SK-N-MC (cell line): ENCODE results near the gene PEAK3.

Experiments used
- DNase-seq: peaks from one replicate; pipeline ENCODE4 v3.0.0-alpha.2; 2011; ENCODE audit warnings: low read depth, low spot score
- H3K27ac ChIP-seq: fragments of 200-600 bp; sonication (generic); 2 replicates; pipeline ENCODE4 v1.5.1; 2016; ENCODE audit warnings: mixed run types
- H3K36me3 ChIP-seq: fragments of 200-600 bp; sonication (generic); 2 replicates; pipeline ENCODE4 v1.6.1; 2017; ENCODE audit warnings: antibody characterized with exemption, low read length, mixed read lengths; ENCODE audit not compliant: insufficient read depth
- H3K4me3 ChIP-seq: fragments of 200-600 bp; sonication (generic); 2 replicates; pipeline ENCODE4 v1.5.1; 2016
- H3K9ac ChIP-seq: fragments of 200-600 bp; sonication (generic); 2 replicates; pipeline ENCODE4 v1.8.0; 2017; ENCODE audit warnings: mixed run types, mixed read lengths; ENCODE audit not compliant: insufficient read length
- H3K9me3 ChIP-seq: fragments of 200-600 bp; sonication (generic); 2 replicates; pipeline ENCODE4 v1.6.1; 2017; ENCODE audit warnings: low read depth, mild to moderate bottlenecking, antibody characterized with exemption, low read length, moderate library complexity, mixed read lengths
- EZH2 ChIP-seq: fragments of 200-600 bp; sonication (generic); IDR thresholded peaks from one replicate; pipeline ENCODE4 v1.6.1; 2017; ENCODE audit warnings: antibody characterized with exemption
- FOXP2 ChIP-seq: optimal IDR thresholded peaks from 2 replicates; pipeline ENCODE3; 2011; ENCODE audit warnings: mild to moderate bottlenecking, moderate library complexity; ENCODE audit not compliant: insufficient read depth; ENCODE audit errors: extremely low read length, control extremely low read depth
- POLR2AphosphoS5 ChIP-seq: IDR thresholded peaks from 2 replicates; pipeline ENCODE4 v1.6.1; 2012; ENCODE audit warnings: mild to moderate bottlenecking, low read depth, low read length, borderline replicate concordance

Gene PEAK3, protein sequence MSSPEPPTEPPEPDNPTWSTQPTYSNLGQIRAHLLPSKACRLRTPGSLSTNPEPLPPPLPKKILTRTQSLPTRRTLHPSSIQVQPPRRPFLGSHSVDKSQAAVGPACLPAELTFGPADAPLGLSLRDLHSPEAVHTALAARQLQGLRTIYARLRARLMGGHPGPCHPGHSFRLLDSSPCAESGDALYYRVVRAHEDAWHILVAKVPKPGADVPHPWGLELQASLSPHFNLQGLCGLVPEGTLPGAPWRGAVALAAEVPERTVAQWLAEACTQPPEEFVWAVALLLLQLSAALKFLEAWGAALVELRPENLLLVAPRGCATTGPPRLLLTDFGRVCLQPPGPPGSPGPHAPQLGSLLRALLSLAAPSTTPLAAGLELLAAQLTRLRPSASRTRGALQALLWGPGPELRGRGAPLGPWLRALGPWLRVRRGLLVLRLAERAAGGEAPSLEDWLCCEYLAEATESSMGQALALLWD

DNA sequence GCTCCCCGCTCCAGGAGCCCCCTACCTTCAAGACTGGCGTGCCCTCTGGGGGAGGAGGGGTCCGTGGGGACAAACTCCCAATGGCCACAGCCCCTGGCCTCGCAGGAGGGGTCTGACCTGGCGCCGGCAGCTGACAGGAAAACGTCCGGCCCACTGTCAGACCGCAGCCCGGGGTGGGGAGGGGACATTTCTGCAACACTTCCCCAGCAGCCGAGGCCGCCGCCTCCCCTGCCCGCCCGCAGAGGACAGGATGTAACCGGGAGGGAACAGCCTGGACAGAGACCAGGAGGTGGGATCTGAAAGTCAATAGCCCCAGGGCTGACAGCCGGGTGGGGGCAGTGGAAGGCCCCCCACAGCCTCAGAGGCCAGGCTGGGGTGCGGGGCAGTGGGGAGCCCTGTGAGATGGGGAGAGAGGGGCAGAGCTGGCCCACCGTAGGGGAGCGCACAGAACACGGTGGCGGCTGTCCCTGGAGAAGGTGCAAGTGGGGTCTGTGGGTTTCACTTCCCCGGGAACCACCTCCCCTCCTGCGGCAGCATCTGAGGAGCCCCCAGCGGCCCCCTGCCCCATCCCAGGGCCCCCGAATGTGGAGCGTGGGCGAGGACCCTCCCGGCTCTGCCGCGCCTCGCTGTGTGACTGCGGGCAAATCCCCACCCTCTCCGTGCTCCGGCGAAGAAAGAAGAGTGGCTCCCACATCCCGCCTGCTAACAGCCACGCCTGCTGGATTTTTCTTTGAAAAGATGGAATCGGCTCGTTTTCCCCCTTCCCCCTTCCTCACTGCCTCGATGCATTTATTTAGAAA is at the start of gene PEAK3:
Gene PEAK3, minus strand, starts transcription at position 114 of the 800 bp plus-strand sequence. CDS start 1,244 bp downstream, outside the sequence.
- Histone ChIP-seq H3K9ac (no peak within 1 kb of the TSS), H3K27ac (no peak within 1 kb of the TSS), H3K36me3 (no peaks in the 10 kb centered on the region), H3K9me3 (no peaks in the 10 kb centered on the region), H3K4me3 (no peak within 1 kb of the TSS)
- TF ChIP-seq EZH2 (no peak), FOXP2 (no peak), POLR2AphosphoS5 (no peak)
- no peak for DNase-seq

DNA sequence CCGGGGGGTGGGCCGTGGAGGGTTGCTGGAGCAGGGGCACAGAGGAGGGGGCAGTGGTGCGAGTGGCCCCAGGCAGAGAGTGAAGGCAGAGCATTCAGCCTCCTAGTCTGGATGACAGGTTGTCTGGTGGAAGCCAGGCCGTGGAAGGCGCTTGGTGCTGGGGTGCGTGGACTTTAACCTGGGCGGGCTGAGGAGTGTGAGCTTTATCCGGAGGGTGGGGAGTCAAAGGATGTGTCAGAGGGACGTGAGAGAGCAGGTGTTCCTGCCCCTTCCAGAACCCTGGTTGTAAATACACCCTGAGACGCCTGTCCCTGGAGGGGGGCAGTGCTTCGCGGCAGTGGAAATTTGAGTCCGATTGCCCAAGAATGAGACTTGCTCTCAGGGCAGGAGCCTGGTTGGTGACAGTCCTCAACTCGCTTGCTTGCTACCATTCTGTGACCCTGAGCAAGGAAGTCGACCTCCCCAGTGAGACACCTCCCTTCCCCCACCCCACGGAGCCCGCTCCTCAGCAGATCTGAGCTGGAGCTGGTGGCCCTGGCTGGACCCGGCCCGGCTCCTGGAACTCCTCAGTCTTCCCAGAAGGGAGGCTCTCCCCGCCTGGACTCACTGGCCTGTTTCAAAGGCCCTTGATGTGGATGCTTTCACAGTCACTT is 48.8 kb upstream of the PEAK3 start:
- TF ChIP-seq FOXP2 = no peak
- TF ChIP-seq EZH2 = no peak
- TF ChIP-seq POLR2AphosphoS5 = no peak

DNA sequence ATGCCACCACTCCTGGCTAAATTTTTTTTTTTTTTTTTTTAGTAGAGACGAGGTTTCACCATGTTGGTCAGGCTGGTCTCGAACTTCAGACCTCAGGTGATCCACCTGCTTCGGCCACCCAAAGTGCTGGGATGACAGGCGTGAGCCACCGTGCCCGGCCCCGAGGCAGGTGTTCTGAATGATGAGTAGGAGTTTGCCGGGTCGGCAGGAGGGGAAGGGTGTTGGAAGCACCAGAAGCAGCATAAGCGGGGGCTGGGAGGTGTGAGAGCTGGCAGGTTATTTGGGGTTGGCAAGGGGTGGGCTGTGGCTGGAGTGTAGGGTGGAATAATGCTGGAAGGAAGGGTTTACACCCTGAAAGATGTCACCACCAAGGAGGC is 48.3 kb upstream of the PEAK3 start:
- no peak overlapping the region for H3K9ac ChIP-seq
- H3K36me3 ChIP-seq = peaks cover 9% of the 10 kb centered on the region; the same call in 1 of the 2 replicates
- no peak overlapping the region for H3K27ac ChIP-seq
- no peaks in the 10 kb centered on the region for H3K9me3 ChIP-seq
- no peak for DNase-seq
- no peak overlapping the region for H3K4me3 ChIP-seq
- TF ChIP-seq POLR2AphosphoS5 (no peak), EZH2 (no peak), FOXP2 (no peak)

More for the DNA sequence above, 48.8 kb upstream of the PEAK3 start:
- Histone ChIP-seq H3K9me3 (no peaks in the 10 kb centered on the region), H3K4me3 (no peak overlapping the region), H3K9ac (no peak overlapping the region), H3K27ac (no peak overlapping the region; the same call in 1 of the 2 replicates), H3K36me3 (peaks cover 8% of the 10 kb centered on the region; the same call in 1 of the 2 replicates)
- DNase-seq = no peak

DNA sequence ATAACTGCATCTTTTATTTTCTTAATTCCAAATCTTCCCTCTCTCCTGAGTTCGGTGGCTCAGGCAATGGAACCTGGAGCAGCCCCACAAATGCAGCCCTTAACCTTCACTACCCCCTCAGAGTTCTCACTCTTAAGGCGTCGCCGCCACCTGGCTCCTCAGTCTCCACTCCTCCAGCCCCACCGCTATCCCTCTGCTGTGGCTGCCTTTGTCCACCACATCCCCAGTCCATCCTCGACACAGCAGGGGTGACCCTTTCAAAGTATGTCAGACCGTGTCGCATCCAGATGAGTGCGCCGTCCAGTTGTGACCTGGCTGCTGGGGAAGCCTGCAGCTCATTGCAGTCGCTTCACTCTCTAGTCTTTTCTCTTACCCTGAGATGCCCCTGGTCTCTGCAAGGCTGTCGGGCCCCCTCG is 47.5 kb upstream of the PEAK3 start:
- H3K27ac ChIP-seq = no peak overlapping the region
- peak overlapping the region; percentile 90 for H3K9ac ChIP-seq
- no peak for TF ChIP-seq EZH2
- TF ChIP-seq POLR2AphosphoS5 = no peak
- TF ChIP-seq FOXP2 = no peak
- no peaks in the 10 kb centered on the region for H3K9me3 ChIP-seq
- DNase-seq = no peak
- peak overlapping the region; percentile 94 for H3K4me3 ChIP-seq
- peaks cover 14% of the 10 kb centered on the region; the same call in 1 of the 2 replicates for H3K36me3 ChIP-seq

DNA sequence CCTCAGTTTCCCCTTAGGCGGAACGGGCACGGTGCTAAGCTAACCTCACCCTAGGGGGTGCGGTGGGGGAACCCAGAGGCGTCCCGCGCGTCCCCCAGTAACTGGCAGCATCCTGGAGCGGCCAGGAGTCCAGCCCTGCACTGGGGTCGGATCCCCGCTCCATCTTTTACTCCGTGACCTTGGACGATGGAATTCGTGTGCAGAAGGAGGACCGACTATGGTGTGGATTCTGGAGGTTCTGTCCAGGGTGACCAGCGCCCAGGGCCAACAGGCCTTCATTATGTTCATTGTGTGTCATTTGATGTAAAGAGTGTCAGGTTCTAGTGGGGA is 47.1 kb upstream of the PEAK3 start:
- H3K36me3 ChIP-seq = peaks cover 18% of the 10 kb centered on the region; the same call in 1 of the 2 replicates
- no peak for DNase-seq
- no peaks in the 10 kb centered on the region for H3K9me3 ChIP-seq
- TF ChIP-seq POLR2AphosphoS5 = no peak
- TF ChIP-seq EZH2 = no peak
- no peak for TF ChIP-seq FOXP2
- H3K4me3 ChIP-seq = peak overlapping the region; percentile 94
- H3K27ac ChIP-seq = no peak overlapping the region
- peak overlapping the region; percentile 90 for H3K9ac ChIP-seq

DNA sequence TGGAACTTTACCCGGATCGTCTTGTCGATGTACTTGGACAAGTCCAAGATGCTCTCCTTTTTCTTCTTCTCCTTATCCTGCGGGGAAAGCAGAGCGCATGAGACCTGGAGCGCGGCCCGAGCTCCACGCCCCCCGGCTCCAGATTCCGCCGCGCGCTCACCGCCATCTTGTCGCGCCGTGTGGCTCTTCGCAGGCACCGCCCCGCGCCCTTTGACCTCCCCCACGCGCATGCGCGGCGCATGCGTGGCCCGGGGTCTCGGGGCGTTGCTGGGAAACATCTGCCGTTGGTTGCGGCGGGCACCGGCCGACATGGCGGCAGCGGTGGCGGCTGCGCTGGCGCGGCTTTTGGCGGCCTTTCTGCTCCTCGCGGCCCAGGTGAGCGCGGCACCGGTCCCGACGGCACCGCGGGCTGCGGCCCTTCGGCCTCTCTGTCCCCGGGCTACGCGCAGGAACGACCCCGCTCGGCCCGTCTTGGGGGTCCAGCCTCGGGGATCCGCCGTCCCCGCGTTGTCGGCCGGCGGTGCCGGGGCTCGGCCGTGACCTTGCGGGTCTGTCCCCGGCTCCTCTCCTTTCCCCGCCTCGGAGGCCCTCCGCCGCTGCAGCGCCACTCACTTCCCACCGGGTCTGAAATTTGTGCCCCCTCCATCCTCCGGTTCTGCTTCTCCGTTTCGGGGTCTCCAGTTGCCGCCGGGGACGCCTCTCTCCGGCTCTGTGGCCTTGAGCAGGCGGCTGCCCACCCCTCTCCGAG is 46.6 kb upstream of the PEAK3 start, which contains the start of the genes LSM7 and SPPL2B:
Gene LSM7, minus strand, starts transcription at position 186 of the 748 bp plus-strand sequence. Its CDS starts 20 bp downstream, at position 166.
Gene SPPL2B, plus strand, starts transcription at position 284 of the 748 bp plus-strand sequence. Its CDS starts 26 bp downstream, at position 310.
- H3K9me3 ChIP-seq = no peaks in the 10 kb centered on the region
- TF ChIP-seq FOXP2 (no peak), POLR2AphosphoS5 (peak; percentile 93), EZH2 (no peak)
- peak within 1 kb of the TSS; percentile 88 for H3K27ac ChIP-seq
- no peak for DNase-seq
- peak within 1 kb of the TSS; percentile 90 for H3K9ac ChIP-seq
- peaks cover 19% of the 10 kb centered on the region; the same call in 1 of the 2 replicates for H3K36me3 ChIP-seq
- H3K4me3 ChIP-seq = peak within 1 kb of the TSS; percentile 94

DNA sequence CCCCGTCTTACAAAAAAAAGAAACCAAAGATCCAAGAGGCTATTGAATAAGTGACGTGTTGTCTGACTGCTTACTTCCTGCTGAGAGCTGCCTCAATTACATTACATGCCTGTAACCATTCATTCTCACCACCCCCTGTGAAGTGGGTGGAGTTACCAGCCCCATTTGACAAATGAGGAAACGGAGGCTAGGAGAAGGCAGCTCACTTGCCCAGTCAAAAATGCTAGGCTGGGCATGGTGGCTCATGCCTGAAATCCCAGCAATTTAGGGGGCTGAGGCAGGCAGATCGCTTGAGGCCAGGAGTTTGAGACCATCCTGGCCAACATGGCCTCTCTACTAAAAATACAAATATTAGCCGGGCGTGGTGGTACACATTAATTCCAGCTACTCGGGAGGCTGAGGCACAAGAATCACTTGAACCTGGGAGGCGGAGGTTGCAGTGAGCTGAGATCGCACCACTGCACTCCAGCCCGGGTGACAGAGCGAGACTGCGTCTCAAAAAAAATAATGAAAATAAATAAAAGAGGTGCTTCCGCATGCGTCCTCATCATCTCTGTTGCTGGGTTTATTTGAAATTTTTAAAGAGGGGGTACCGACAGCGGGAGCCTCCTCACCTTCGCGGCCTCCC is 45.9 kb upstream of the PEAK3 start:
- TF ChIP-seq EZH2 (no peak), FOXP2 (no peak), POLR2AphosphoS5 (no peak; the same call in 1 of the 2 replicates)
- peaks cover 19% of the 10 kb centered on the region; the same call in 1 of the 2 replicates for H3K36me3 ChIP-seq
- H3K27ac ChIP-seq = peak overlapping the region; percentile 88
- H3K9ac ChIP-seq = peak overlapping the region; percentile 90
- no peaks in the 10 kb centered on the region for H3K9me3 ChIP-seq
- peak overlapping the region; percentile 94 for H3K4me3 ChIP-seq
- peak; percentile 63 for DNase-seq
